Skeletal muscle satellite cell (primary cell): ENCODE results near the gene SCAF1.
"Not testable (repeated sequence)": the region's sequence is repeated elsewhere in the genome, so short reads cannot be mapped to it uniquely, and the experiment has no call there.

Source experiments
- H3K27me3 ChIP-seq: 2 replicates; pipeline ENCODE4 v1.7.0; 2013; ENCODE audit warnings: low read length; ENCODE audit not compliant: control insufficient read depth, insufficient read depth
- H3K36me3 ChIP-seq: 2 replicates; pipeline ENCODE4 v1.7.0; 2013; ENCODE audit warnings: mild to moderate bottlenecking, control low read depth, low read length; ENCODE audit not compliant: insufficient read depth
- H3K4me1 ChIP-seq: 2 replicates; pipeline ENCODE4 v1.7.0; 2013; ENCODE audit warnings: low read length; ENCODE audit not compliant: control insufficient read depth, insufficient read depth
- H3K4me2 ChIP-seq: 2 replicates; pipeline ENCODE4 v1.7.0; 2013; ENCODE audit warnings: mild to moderate bottlenecking, low read length
- H3K4me3 ChIP-seq: 2 replicates; pipeline ENCODE4 v1.7.0; 2013; ENCODE audit warnings: low read length
- H3K9ac ChIP-seq: 2 replicates; pipeline ENCODE4 v1.7.0; 2013; ENCODE audit warnings: mild to moderate bottlenecking, low read depth, low read length, moderate library complexity
- H3K9me3 ChIP-seq: replicated peaks from 2 replicates; pipeline ENCODE4 v1.7.0; 2013; ENCODE audit warnings: mild to moderate bottlenecking, control low read depth, low read length

Gene SCAF1

GRCh38 chr19:49617860-49618259, 24.1 kb upstream of the SCAF1 start:
- not testable (repeated sequence) for H3K9me3 ChIP-seq, H3K4me2 ChIP-seq, H3K9ac ChIP-seq, H3K27me3 ChIP-seq, H3K4me3 ChIP-seq
- H3K36me3 ChIP-seq, result peaks cover 48% of the 10 kb centered on the region
- peaks cover 20% of the 10 kb centered on the region for H3K4me1 ChIP-seq

DNA sequence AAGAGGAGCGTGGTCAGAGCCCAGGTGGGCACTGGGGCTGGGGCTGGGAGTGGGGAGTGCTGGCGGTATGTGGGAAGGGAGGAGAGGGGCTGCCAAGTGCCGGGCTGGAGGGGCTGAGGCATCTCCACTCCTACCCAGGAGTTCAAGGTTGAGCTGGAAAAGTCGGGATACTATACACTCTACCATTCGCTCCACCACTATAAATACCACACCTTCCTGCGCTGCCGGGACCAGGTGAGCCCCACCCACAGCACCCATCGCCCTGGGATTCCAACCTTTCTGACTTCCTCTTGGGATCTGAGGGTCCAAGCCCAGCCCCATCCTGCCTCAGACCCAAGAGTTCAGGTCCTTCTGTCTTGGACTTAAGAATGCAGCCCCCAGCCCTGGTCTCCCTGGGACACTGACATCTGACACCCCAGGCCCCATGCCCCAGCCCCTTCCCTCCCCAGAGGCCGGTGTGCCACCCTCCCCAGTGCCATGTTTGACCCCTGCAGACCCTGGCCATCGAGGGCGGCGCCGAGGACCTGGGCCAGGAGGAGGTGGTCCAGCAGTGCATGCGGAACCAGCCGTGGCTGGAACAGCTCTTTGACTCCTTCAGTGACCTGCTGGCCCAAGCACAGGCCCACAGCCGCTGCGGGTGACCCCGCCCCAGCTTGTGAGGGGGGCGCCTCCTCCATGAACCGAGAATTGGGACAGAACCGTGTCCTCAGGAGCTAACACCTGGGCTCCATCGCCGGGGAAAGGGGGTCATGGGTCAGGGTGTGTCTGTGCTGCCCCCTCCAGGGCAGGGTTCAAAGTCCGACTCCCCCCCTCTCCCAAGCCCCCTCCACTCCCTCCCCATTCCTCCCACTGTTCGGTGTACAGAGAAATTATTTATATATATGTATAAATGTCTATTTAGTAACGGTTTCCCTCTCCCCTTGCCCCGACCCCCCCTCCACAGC, 16.8 kb upstream of the SCAF1 start:
- Histone ChIP-seq H3K36me3 (peaks cover 30% of the 10 kb centered on the region), H3K9me3 (no peaks in the 10 kb centered on the region), H3K4me1 (no peaks in the 10 kb centered on the region), H3K9ac (no peak overlapping the region), H3K4me2 (no peak overlapping the region), H3K4me3 (no peak overlapping the region), H3K27me3 (no peaks in the 10 kb centered on the region)

GRCh38 chr19:49626226-49626625, 15.8 kb upstream of the SCAF1 start:
- H3K9me3 ChIP-seq, result no peaks in the 10 kb centered on the region
- no peak overlapping the region for H3K4me3 ChIP-seq
- peaks cover 7% of the 10 kb centered on the region for H3K4me1 ChIP-seq
- no peak overlapping the region for H3K4me2 ChIP-seq
- H3K27me3 ChIP-seq, result no peaks in the 10 kb centered on the region
- no peak overlapping the region for H3K9ac ChIP-seq
- H3K36me3 ChIP-seq, result peaks cover 28% of the 10 kb centered on the region

DNA sequence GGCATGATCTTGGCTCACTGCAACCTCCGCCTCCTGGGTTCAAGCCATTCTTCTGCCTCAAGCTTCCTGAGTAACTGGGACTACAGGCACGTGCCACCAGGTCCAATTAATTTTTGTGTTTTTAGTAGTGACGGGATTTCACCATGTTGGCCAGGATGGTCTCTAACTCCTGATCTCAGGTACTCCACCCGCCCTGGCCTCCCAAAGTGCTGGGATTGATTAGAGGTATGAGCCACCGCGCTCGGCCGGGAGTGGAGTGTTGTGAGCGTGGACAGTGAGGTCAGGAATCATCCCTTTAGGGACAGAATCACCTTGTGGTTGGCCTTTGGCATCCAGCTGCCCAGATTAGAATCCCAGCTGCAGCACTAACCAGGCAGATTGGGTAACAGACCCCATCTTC, 12.3 kb upstream of the SCAF1 start:
- H3K4me3 ChIP-seq, result no peak overlapping the region
- H3K9me3 ChIP-seq, result no peaks in the 10 kb centered on the region
- no peaks in the 10 kb centered on the region for H3K27me3 ChIP-seq
- H3K36me3 ChIP-seq, result peaks cover 19% of the 10 kb centered on the region
- H3K4me1 ChIP-seq, result peaks cover 12% of the 10 kb centered on the region
- no peak overlapping the region for H3K9ac ChIP-seq
- H3K4me2 ChIP-seq, result no peak overlapping the region

- H3K9ac ChIP-seq, result no peak overlapping the region
- no peaks in the 10 kb centered on the region for H3K9me3 ChIP-seq
- H3K36me3 ChIP-seq, result peaks cover 31% of the 10 kb centered on the region
- H3K4me3 ChIP-seq, result no peak overlapping the region
- no peaks in the 10 kb centered on the region for H3K27me3 ChIP-seq
- H3K4me2 ChIP-seq, result no peak overlapping the region
- peaks cover 14% of the 10 kb centered on the region for H3K4me1 ChIP-seq
Observed at GRCh38 chr19:49631014-49631588, 10.9 kb upstream of the SCAF1 start.

DNA sequence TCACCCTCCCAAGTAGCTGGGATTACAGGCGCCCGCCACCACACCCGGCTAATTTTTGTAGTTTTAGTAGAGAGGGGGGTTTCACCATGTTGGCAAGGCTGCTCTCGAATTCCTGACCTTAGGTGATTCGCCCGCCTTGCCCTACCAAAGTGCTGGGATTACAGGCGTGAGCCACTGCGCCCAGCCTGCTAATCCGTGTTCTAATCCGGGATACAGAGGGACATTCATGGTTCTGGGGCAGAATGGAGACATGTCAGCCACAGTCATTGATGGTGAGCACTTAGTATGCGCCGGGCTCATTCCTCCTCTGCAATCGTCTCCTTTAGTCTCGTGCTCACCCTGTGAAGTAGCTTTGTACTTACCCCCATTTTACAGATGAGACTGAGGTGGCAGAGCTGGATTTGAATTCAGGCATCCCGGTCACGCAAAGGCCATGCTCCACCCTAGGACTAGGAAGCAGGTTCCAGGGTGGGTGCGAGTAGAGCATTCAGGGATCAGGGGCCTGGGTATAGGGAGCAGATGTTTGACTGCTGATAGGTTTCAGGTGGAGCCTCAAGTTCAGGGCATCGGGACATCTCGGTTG, 10.3 kb upstream of the SCAF1 start:
- no peak overlapping the region for H3K4me3 ChIP-seq
- peaks cover 33% of the 10 kb centered on the region for H3K36me3 ChIP-seq
- no peaks in the 10 kb centered on the region for H3K27me3 ChIP-seq
- no peak overlapping the region for H3K4me2 ChIP-seq
- H3K9ac ChIP-seq, result no peak overlapping the region
- no peaks in the 10 kb centered on the region for H3K9me3 ChIP-seq
- peaks cover 20% of the 10 kb centered on the region for H3K4me1 ChIP-seq

GRCh38 chr19:49632576-49632975, 9.4 kb upstream of the SCAF1 start:
- H3K9me3 ChIP-seq, result no peaks in the 10 kb centered on the region
- H3K36me3 ChIP-seq, result peaks cover 24% of the 10 kb centered on the region
- H3K4me2 ChIP-seq, result no peak overlapping the region
- peaks cover 20% of the 10 kb centered on the region for H3K4me1 ChIP-seq
- H3K27me3 ChIP-seq, result no peaks in the 10 kb centered on the region
- H3K4me3 ChIP-seq, result no peak overlapping the region
- H3K9ac ChIP-seq, result no peak overlapping the region

- H3K9me3 ChIP-seq, H3K9ac ChIP-seq, H3K27me3 ChIP-seq, H3K4me3 ChIP-seq, H3K4me2 ChIP-seq: not testable (repeated sequence)
- H3K4me1 ChIP-seq, result peaks cover 25% of the 10 kb centered on the region
- H3K36me3 ChIP-seq, result peaks cover 19% of the 10 kb centered on the region
Observed at GRCh38 chr19:49633273-49633672, 8.7 kb upstream of the SCAF1 start.

GRCh38 chr19:49635530-49636232, 6.3 kb upstream of the SCAF1 start:
- Histone ChIP-seq H3K4me2 (no peak overlapping the region), H3K9me3 (no peaks in the 10 kb centered on the region), H3K4me1 (peaks cover 30% of the 10 kb centered on the region), H3K36me3 (peaks cover 19% of the 10 kb centered on the region), H3K9ac (no peak overlapping the region), H3K4me3 (no peak overlapping the region), H3K27me3 (no peaks in the 10 kb centered on the region)

- H3K4me3 ChIP-seq, result no peak overlapping the region
- H3K36me3 ChIP-seq, result peaks cover 19% of the 10 kb centered on the region
- H3K4me1 ChIP-seq, result peaks cover 32% of the 10 kb centered on the region
- no peak overlapping the region for H3K9ac ChIP-seq
- no peaks in the 10 kb centered on the region for H3K9me3 ChIP-seq
- H3K27me3 ChIP-seq, result no peaks in the 10 kb centered on the region
- H3K4me2 ChIP-seq, result no peak overlapping the region
Observed at GRCh38 chr19:49636233-49636932, 5.6 kb upstream of the SCAF1 start.
